SIG-M5 (cell line): ENCODE data around the gene CD163L1.
"Not testable (repeated sequence)": the region's sequence is repeated elsewhere in the genome, so short reads cannot be mapped to it uniquely, and the experiment has no call there.

Experiments
- DNase-seq: peaks from one replicate; lab custom pipeline; 2025; lab: John Stamatoyannopoulos, UW

Gene CD163L1

GRCh38 chr12:7404275-7404674 lies 39.7 kb downstream of the CD163L1 start:
- no peak for DNase-seq

- DNase-seq, result no peak
Observed at GRCh38 chr12:7403466-7403865, 40.5 kb downstream of the CD163L1 start.

DNA sequence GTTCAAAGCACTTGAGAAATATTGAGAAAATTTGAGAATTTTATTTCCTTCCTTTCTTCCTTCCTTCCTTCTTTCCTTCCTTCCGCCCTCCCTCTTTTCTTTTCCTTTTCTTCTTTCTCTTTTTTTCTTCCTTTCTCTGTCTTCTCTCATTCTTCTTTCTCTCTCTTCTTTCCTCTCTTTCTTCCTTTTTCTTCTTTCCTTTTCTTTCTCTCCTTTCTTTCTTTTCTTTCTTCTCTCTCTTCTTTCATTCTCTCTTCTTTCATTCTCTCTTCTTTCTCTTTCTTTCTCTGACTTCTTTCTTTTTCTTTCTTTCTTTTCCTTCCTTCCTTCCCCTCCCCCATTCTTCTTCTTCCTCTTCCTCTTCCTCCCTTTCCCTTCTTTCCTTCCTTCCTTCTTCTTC lies 44.9 kb downstream of the CD163L1 start:
- no peak for DNase-seq

DNA sequence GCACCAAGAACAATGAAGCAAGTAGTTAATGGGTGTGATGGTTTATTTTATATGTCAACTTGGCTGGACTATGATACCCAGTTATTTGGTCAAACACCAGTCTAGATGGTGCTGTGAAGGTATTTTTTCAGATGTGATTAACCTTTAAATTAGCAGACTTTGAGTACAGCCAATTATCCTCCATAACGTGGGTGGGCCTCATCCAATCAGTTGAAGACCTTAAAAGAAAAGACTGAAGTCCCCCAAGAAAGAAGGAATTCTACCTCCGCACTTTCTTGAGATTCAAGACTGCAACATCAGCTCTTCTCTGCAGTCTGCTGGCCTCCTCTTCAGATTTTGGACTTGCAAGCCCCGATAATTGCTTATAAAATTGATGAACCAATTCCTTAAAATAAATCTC lies 47.5 kb downstream of the CD163L1 start:
- no peak for DNase-seq

DNA sequence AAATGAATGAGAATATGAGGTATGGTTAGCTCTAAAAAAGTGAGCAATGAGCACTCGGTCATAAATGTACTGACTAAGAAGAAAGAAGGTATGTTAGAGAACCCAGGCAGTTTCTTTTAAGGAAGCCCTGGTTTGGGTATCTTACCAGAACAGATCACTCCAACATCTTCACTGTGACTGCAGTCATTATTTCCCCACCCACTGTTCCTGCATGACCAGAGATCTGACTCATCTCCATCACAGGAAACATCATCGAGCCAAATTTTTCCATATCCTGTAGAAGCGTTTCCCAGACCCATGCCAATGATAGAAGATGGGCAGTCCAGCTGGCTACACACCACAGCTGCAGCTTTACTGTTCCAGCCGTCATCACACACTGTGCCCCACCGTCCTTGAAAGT lies 48.0 kb downstream of the CD163L1 start:
- DNase-seq, result no peak

DNA sequence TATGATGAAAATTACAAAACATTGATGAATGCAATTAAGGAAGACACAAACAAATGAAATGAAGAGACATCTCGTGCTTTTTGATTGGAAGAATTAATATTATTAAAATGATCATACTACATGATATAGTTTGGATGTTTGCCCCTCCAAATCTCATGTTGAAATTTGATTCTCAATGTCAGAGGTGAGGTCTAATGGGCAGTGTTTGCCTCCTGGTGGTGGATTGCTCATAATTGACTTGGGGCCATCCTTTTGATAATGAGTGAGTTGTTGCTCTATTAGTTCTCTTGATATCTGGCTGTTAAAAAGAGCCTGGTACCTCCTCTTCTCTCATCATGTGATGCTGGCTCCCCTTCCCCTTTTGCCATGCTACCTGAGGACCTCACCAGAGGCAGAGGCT lies 56.7 kb downstream of the CD163L1 start:
- DNase-seq, result no peak

DNA sequence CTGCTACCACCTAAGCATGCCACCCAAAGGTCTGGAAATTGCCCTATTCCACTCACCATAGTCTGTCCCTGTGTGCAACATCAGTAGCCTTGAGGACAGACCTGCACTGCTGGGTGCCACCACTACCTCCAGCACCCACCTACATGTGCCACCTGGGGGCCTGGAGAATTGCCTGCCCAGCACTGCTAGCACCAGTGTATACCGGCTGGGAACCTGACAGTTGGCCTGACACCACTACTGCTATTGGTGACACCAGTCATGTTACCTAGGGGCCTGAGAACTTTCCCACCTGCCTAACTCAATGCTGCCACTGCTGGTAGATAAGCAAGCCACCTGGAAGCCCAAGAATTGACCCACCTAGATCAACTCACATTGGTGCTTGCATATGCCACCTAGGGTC lies 60.8 kb downstream of the CD163L1 start:
- no peak for DNase-seq

DNA sequence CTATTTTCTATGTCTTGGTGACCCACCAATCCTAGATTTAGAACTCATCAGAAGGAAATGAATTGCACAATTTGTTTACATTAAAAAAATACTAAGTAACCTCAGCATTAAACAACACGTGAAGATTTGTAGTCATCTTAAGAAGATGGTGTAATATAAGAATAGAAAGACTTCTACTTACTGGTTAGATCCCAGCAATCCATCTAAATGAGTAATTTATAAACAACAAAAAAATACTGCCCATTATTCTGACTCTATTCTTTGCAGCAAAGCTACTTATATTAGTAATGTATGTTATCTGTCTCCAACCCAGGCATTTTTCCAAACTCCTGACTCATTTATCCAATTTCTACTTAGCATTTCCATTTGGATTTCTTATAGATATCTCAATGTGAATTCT lies 67.8 kb downstream of the CD163L1 start:
- DNase-seq, result no peak

DNA sequence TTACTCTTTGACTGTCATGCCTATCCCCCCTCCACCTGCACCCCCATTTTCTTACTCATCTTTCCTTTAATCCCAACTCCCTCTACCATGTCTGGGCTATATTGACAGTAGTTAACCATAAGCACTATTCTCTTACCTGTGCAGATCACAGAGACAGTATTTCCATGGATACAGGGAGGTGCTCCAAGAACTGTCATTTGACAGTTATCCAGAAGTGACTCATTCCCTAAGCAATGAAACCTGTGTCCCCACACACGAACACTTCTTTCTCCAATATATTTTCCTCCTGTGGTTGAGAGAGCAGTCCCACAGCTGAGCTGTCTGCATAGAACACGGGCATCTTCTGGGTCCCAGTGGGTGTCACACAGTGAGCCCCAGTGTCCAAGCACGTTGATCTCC lies 68.8 kb downstream of the CD163L1 start:
- DNase-seq, result no peak

- DNase-seq, result no peak
Observed at GRCh38 chr12:7374423-7375144, 69.4 kb downstream of the CD163L1 start.

- DNase-seq, result no peak
Observed at GRCh38 chr12:7373226-7373625, 70.7 kb downstream of the CD163L1 start.

- DNase-seq, result no peak
Observed at GRCh38 chr12:7369274-7369729, 74.7 kb downstream of the CD163L1 start.

DNA sequence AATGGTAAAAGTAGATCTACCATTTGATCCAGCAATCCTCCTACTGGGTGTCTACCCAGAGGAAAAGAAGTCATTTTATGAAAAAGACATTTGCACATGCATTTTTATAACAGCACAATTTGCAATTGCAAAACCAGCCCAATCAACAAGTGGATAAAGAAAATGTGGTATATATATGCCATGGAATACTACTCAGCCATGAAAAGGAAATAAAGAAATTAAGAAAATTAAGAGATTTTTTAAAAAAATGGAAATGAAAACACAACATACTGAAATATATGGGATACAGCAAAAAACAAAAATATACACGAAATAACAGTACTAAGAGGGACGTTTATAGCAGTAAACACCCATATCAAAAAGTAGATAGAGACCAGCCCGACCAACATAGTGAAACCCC lies 81.2 kb downstream of the CD163L1 start:
- no peak for DNase-seq

GRCh38 chr12:7361265-7361664 lies 82.7 kb downstream of the CD163L1 start:
- no peak for DNase-seq

DNA sequence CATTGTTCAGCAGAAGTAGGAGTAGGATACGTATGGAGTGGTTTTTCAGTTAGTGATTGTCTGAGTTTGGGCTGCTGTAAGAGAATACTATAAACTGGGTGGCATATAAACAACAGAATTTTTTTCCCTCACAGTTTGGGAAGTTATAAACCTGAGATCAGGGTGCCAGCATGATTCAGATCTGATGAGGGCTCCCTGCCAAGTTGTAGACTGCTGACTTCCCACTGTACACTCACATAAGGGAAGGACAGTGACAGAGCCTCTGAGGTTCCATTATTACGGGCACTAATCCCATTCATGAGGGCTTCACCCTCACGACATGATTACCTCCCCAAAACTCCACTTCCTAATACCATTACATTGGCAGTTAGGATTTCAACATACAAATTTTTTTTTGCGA lies 89.4 kb downstream of the CD163L1 start:
- no peak for DNase-seq

DNA sequence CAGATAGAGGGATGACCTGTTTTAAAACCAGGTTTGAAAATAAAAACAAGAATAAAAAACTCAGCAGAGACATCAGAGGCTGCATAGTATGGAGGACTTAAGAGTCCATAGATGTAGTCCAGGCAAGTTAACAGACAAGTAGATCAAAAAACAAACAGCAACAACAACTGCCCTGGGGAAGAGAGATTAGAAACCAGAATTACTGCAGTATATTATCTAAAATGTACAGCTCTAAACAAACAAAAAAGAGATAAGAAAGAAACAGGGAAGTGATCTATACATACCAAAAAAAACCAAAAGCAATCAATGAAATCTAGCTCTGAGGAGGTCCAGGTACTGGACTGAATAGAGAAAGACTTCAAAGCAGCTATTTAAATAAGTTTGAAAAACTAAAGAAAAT lies 91.3 kb downstream of the CD163L1 start:
- no peak for DNase-seq

DNA sequence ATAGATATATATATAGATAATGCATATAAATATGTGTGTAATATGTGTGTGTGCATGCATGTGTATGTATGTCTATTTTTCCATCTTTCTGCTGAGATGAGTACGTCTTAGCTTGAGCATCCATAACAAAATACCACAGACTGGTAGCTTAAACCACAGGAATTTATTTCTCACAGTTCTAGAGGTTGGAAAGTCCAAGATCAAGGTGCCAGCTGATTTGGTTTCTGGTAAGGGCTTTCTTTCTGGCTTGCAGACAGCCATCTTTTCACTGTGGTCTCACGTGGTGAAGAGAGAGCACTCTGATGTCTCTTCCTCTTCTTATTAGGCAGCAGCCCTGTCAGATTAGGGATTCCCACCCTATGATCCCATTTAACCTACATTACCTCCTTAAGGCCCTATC lies 92.8 kb downstream of the CD163L1 start:
- no peak for DNase-seq

GRCh38 chr12:7349418-7349817 lies 94.5 kb downstream of the CD163L1 start:
- no peak for DNase-seq

DNA sequence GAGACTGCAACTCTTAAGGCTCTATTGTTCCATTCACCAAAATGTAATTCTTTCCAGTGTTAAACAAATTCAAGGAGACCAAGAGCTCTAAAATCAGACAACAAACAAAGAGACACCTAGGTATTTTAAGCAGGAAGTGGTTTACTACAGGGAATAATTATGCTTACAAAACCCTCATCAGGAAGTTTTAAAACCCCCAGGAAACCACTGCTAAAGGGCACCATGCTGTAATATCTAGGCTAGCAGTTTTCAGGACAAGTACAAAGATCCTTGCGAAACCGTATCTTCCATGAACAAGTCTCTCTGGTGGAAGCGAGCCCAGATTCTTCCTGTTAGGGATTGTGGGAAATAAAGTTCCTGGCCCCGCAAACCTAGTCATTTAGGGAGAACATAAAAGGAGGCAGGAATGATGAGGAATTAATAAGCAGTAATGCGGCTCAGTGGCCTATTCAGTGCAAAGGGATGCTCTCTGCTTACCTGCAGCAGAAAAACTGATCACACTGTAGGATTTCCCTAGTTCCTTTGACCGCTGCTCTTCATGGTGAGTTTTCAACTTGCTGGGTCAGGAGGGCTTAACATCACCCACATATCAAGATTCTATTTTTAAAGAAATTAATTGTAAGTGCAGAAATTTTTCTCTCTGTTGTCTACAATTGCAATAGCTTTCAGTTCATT lies 97.3 kb downstream of the CD163L1 start:
- DNase-seq, result no peak

- DNase-seq, result no peak
Observed at GRCh38 chr12:7344833-7345606, 98.9 kb downstream of the CD163L1 start.

DNA sequence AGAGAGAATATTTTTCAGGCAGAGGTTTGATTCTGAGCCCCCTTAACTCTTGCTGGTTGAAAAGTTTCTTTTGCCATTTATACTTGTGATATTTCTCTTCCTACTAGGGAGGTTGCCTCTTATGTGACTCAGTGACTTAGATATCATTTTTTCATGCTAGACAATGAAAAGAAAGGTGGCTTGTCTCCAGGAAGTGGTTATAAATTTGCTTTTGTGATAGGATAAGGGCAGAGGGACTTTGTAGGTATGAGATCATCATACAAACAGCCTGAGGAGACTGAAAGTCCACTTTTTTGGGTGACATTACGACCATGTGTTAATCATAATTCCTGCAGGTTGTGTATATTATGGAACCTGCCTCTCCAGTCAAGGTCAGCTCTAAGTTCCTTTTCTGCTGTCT lies 104.3 kb downstream of the CD163L1 start:
- DNase-seq, result no peak

DNA sequence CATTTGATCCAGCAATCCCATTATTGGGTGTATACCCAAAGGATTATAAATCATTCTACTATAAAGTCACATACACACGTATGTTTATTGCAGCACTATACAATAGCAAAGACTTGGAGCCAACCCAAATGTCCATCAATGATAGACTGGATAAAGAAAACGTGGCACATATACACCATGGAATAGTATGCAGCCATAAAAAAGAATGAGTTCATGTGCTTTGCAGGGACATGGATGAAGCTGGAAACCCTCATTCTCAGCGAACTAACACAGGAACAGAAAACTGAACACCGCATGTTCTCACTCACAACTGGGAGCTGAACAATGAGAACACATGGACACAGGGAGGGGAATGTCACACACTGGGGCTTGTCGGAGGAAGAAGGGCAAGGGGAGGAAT lies 106.2 kb downstream of the CD163L1 start:
- DNase-seq, result not testable (repeated sequence)

GRCh38 chr12:7327918-7328317 lies 116.0 kb downstream of the CD163L1 start:
- no peak for DNase-seq
